Cardiac septum (tissue), 1 donor: ENCODE measurements around the gene KCNK5. TPM values are rescaled to one million over a fixed set of nuclear protein-coding genes. Genes with fewer than 3 reads are reported as not detected.

Experiments used
- DNase-seq: peaks from one replicate; pipeline ENCODE4 v3.0.0-alpha.2; 2020; ENCODE audit warnings: low spot score
- intact Hi-C: fragments of 100-400 bp; cut with DNase I; formaldehyde crosslinking; loops from one replicate; pipeline ENCODE4 v1.14.0; 2022
- total RNA-seq: library from RNA; stranded (reverse); fragmentation: NEBNext Ultra II Directional; extraction: Animal tissue kit (Norgen Biotek cat#: 25700); gene quantifications from one replicate; pipeline ENCODE4 v1.2.1, GENCODE V29; 2021
- donor health status: DM: no; HTN: no; CAD: no.

The KCNK5 gene
- total RNA-seq, 1 donor from 2014 or later, result 0.19 TPM

GRCh38 chr6:39221115-39221514, 8.2 kb downstream of the KCNK5 start:
- intact Hi-C loops, result no loop called here
- no peak for DNase-seq

- intact Hi-C loops, result no loop called here
Measured at GRCh38 chr6:39218868-39219567, 10.3 kb downstream of the KCNK5 start.

GRCh38 chr6:39217177-39217864, 12.0 kb downstream of the KCNK5 start:
- DNase-seq, result no peak
- intact Hi-C loops, result no loop called here

More at GRCh38 chr6:39218868-39219567, 10.3 kb downstream of the KCNK5 start:
- no peak for DNase-seq

- DNase-seq, result no peak
- intact Hi-C loops, result no loop called here
Measured at GRCh38 chr6:39215640-39216158, 13.6 kb downstream of the KCNK5 start.

GRCh38 chr6:39214846-39215639, 14.2 kb downstream of the KCNK5 start:
- intact Hi-C loops, result no loop called here
- DNase-seq, result no peak

GRCh38 chr6:39214120-39214813, 15.0 kb downstream of the KCNK5 start:
- intact Hi-C loops, result no loop called here
- no peak for DNase-seq

- DNase-seq, result no peak
- intact Hi-C loops, result no loop called here
Measured at GRCh38 chr6:39213195-39213920, 15.9 kb downstream of the KCNK5 start.

GRCh38 chr6:39211183-39211582, 18.1 kb downstream of the KCNK5 start:
- no peak for DNase-seq
- intact Hi-C loops, result no loop called here

- intact Hi-C loops, result no loop called here
- DNase-seq, result no peak
Measured at GRCh38 chr6:39210450-39210849, 18.8 kb downstream of the KCNK5 start.

GRCh38 chr6:39209911-39210310, 19.4 kb downstream of the KCNK5 start:
- intact Hi-C loops, result no loop called here
- no peak for DNase-seq

- intact Hi-C loops, result no loop called here
- no peak for DNase-seq
Measured at GRCh38 chr6:39209360-39209811, 19.9 kb downstream of the KCNK5 start.

GRCh38 chr6:39208223-39208739, 21.0 kb downstream of the KCNK5 start:
- no peak for DNase-seq
- intact Hi-C loops, result no loop called here

GRCh38 chr6:39207416-39208222, 21.7 kb downstream of the KCNK5 start:
- intact Hi-C loops, result no loop called here
- no peak for DNase-seq

GRCh38 chr6:39206250-39206721, 23.0 kb downstream of the KCNK5 start:
- no peak for DNase-seq
- intact Hi-C loops, result no loop called here

- intact Hi-C loops, result no loop called here
- DNase-seq, result no peak
Measured at GRCh38 chr6:39204646-39205244, 24.5 kb downstream of the KCNK5 start.

- intact Hi-C loops, result no loop called here
- no peak for DNase-seq
Measured at GRCh38 chr6:39204160-39204495, 25.1 kb downstream of the KCNK5 start.

- DNase-seq, result no peak
Measured at GRCh38 chr6:39203436-39204159, 25.7 kb downstream of the KCNK5 start.

More at GRCh38 chr6:39203436-39204159, 25.7 kb downstream of the KCNK5 start:
- intact Hi-C loops, result no loop called here
